Lower leg skin (tissue), 4 donors: Measurements from ENCODE around the gene IL1RN. TPM values are rescaled to one million over a fixed set of nuclear protein-coding genes. Genes with fewer than 3 reads are reported as not detected.

ENCODE experiments used
- DNase-seq, 2 donors: peaks; one replicate each; pipeline ENCODE4 v3.0.0-alpha.2; 2019; ENCODE audit warnings: low spot score in 2 of 2
- H3K4me3 ChIP-seq: fragments of 200-600 bp; sonication (generic); 2 replicates; pipeline ENCODE4 v1.5.1; 2017; ENCODE audit warnings: mild to moderate bottlenecking, low read depth; ENCODE audit not compliant: poor library complexity, severe bottlenecking
- CTCF ChIP-seq, 3 donors: fragments of 450-650 bp; IDR thresholded peaks; one replicate each; pipeline ENCODE4 v1.5.1; 2016; ENCODE audit warnings: antibody characterized with exemption in 3 of 3, mild to moderate bottlenecking in 3 of 3, moderate library complexity in 2 of 3
- POLR2A ChIP-seq, 2 donors: fragments of 450-650 bp; IDR thresholded peaks; one replicate each; pipeline ENCODE4 v1.6.1; 2016 to 2017; ENCODE audit warnings: antibody characterized with exemption in 2 of 2, mild to moderate bottlenecking in 1 of 2, moderate library complexity in 1 of 2
- WGBS, 2 donors: methylation state at CpG; one replicate each; pipeline ENCODE4 v1.1.5; 2018; 5-methylcytosine and 5-hydroxymethylcytosine counted together
- intact Hi-C: fragments of 100-400 bp; cut with DNase I; formaldehyde crosslinking; loops from one replicate; pipeline ENCODE4 v1.15.0; 2023; ENCODE audit warnings: low total_unique reads
- total RNA-seq, 4 donors: library from RNA; depleted of rRNA; stranded (reverse); fragments of >200 nt; gene quantifications; one replicate each; pipeline ENCODE4 v1.1.0, GENCODE V29; 2016

Gene IL1RN
- total RNA-seq, 4 donors from 2014 or later: 120 to 178 (median 132) TPM

GRCh38 chr2:113160248-113160647 lies 32.9 kb downstream of the IL1RN start:
- no peak for TF ChIP-seq CTCF (IDR thresholded peaks at IDR 0.05)
- TF ChIP-seq POLR2A (IDR thresholded peaks at IDR 0.05): no peak
- intact Hi-C loops: no loop called here
- H3K4me3 ChIP-seq: no peak overlapping the region
- DNase-seq: peak in 1 of 2 donors; percentile 17
- WGBS, 2 donors: 96 to 100% methylated on average over 1 of the region's 1 CpG

- TF ChIP-seq POLR2A (IDR thresholded peaks at IDR 0.05): no peak
- no peak for TF ChIP-seq CTCF (IDR thresholded peaks at IDR 0.05)
- no peak overlapping the region for H3K4me3 ChIP-seq
- 85 to 91% methylated on average over 5 of the region's 5 CpGs for WGBS, 2 donors
- intact Hi-C loops: no loop called here
- DNase-seq: peak in 1 of 2 donors; percentile 73
Measured at GRCh38 chr2:113160962-113161361, 33.6 kb downstream of the IL1RN start.

DNA sequence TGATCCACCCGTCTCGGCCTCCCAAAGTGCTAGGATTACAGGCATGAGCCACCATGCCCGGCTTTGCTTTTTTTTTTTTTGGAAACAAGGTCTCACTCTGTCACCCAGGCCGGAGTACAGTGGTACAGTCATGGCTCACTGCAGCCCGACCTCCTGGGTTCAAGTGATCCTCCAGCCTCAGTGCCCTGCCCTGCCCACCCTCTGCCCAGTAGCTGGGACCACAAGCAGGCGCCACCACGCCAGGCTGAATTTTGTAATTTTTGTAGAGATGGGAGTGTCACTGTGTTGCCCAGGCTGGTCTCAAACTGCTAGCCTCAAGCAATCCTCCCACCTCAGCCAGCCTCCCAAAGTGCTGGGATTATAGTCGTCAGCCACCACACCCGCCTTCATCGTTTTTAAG lies 34.8 kb downstream of the IL1RN start:
- intact Hi-C loops: no loop called here
- WGBS, 2 donors: 66 to 83% methylated on average over 10 of the region's 10 CpGs
- no peak overlapping the region for H3K4me3 ChIP-seq
- no peak for TF ChIP-seq POLR2A (IDR thresholded peaks at IDR 0.05)
- TF ChIP-seq CTCF (IDR thresholded peaks at IDR 0.05): no peak
- peak in 1 of 2 donors; percentile 73 for DNase-seq

- TF ChIP-seq POLR2A (IDR thresholded peaks at IDR 0.05) (no peak), CTCF (IDR thresholded peaks at IDR 0.05) (no peak)
- no peak overlapping the region for H3K4me3 ChIP-seq
- intact Hi-C loops: no loop called here
- DNase-seq: no peak
Measured at GRCh38 chr2:113162869-113163268, 35.5 kb downstream of the IL1RN start.

GRCh38 chr2:113164215-113164929 lies 37.0 kb downstream of the IL1RN start:
- TF ChIP-seq CTCF (IDR thresholded peaks at IDR 0.05): no peak
- TF ChIP-seq POLR2A (IDR thresholded peaks at IDR 0.05): no peak
- peak in 1 of 2 donors; percentile 87 for DNase-seq
- no peak overlapping the region for H3K4me3 ChIP-seq
- 48 to 58% methylated on average over 11 of the region's 11 CpGs for WGBS, 2 donors
- intact Hi-C loops: no loop called here
